Testis (tissue), 3 donors: Measurements from ENCODE around the gene ENTPD7. TPM values are rescaled to one million over a fixed set of nuclear protein-coding genes. Genes with fewer than 3 reads are reported as not detected.

Experiments used
- DNase-seq: peaks from one replicate; pipeline ENCODE4 v3.0.0-alpha.2; 2019
- H3K27ac ChIP-seq, 2 donors: fragments of 200-600 bp; sonication (generic); one replicate each; pipeline ENCODE4 v1.5.1; 2019
- H3K27me3 ChIP-seq: fragments of 200-600 bp; sonication (generic); one replicate; pipeline ENCODE4 v1.5.1; 2019
- H3K36me3 ChIP-seq: fragments of 200-600 bp; sonication (generic); one replicate; pipeline ENCODE4 v1.5.1; 2017; ENCODE audit warnings: low read depth; ENCODE audit errors: missing control alignments
- H3K4me1 ChIP-seq: fragments of 200-600 bp; sonication (generic); one replicate; pipeline ENCODE4 v1.5.1; 2019
- H3K4me3 ChIP-seq, 2 donors: fragments of 200-600 bp; sonication (generic); one replicate each; pipeline ENCODE4 v1.5.1; 2017 to 2019
- H3K9me3 ChIP-seq: fragments of 200-600 bp; sonication (generic); one replicate; pipeline ENCODE4 v1.5.1; 2017
- CTCF ChIP-seq, 3 experiments: fragments of 450-650 bp in 2 of 3; fragments of 200-600 bp in 1 of 3; sonication (generic) in 1 of 3; IDR thresholded peaks; one replicate each; pipeline ENCODE4 v1.5.1; 2016 to 2019; ENCODE audit warnings: antibody characterized with exemption in 3 of 3, mild to moderate bottlenecking in 2 of 3, moderate library complexity in 1 of 3
- POLR2A ChIP-seq: fragments of 450-650 bp; IDR thresholded peaks from one replicate; pipeline ENCODE4 v1.6.1; 2017; ENCODE audit warnings: antibody characterized with exemption, mild to moderate bottlenecking, moderate library complexity
- WGBS, 2 donors: methylation state at CpG; one replicate each; pipeline ENCODE4 v1.1.5; 2018; 5-methylcytosine and 5-hydroxymethylcytosine counted together
- intact Hi-C: fragments of 100-400 bp; cut with DNase I; formaldehyde crosslinking; loops from one replicate; pipeline ENCODE4 v1.15.1; 2023; ENCODE audit warnings: low total_unique reads
- polyA plus RNA-seq: library from polyadenylated mRNA; stranded (reverse); fragments of 350-450 nt; fragmentation: Illumina TruSeq; extraction: RNeasy Lipid Tissue Mini Kit (QIAGEN cat#74804); gene quantifications from one replicate; pipeline ENCODE4 v1.2.3, GENCODE V29; 2014; ENCODE audit warnings: low read depth, low replicate concordance; ENCODE audit not compliant: insufficient read depth
- total RNA-seq, 2 donors: library from RNA; depleted of rRNA; stranded (reverse); fragments of >200 nt; gene quantifications; one replicate each; pipeline ENCODE4 v1.2.3, GENCODE V29; 2016

Gene ENTPD7
- total and polyA plus RNA-seq, 3 donors from 2014 or later: 4.0 to 6.3 (median 5.0) TPM

- H3K27me3 ChIP-seq: no peaks in the 10 kb centered on the region
- TF ChIP-seq CTCF (IDR thresholded peaks at IDR 0.05) (no peak), POLR2A (no peak)
- DNase-seq: no peak
- intact Hi-C loops: no loop called here
- no peaks in the 10 kb centered on the region for H3K4me1 ChIP-seq
- H3K36me3 ChIP-seq: no peaks in the 10 kb centered on the region
- H3K4me3 ChIP-seq: no peak overlapping the region
- H3K9me3 ChIP-seq: no peaks in the 10 kb centered on the region
- no peak overlapping the region for H3K27ac ChIP-seq
- 94 to 100% methylated on average over 1 of the region's 1 CpG for WGBS, 2 donors
Measured at GRCh38 chr10:99689461-99689860, 30.2 kb downstream of the ENTPD7 start.

GRCh38 chr10:99693933-99694583 is 34.7 kb downstream of the ENTPD7 start:
- H3K9me3 ChIP-seq: no peaks in the 10 kb centered on the region
- H3K27me3 ChIP-seq: no peaks in the 10 kb centered on the region
- H3K4me1 ChIP-seq: no peaks in the 10 kb centered on the region
- WGBS, 2 donors: 92% methylated on average over 3 of the region's 3 CpGs
- no peak overlapping the region for H3K27ac ChIP-seq
- no peak for DNase-seq
- TF ChIP-seq CTCF (IDR thresholded peaks at IDR 0.05) (no peak), POLR2A (no peak)
- no peak overlapping the region for H3K4me3 ChIP-seq
- no peaks in the 10 kb centered on the region for H3K36me3 ChIP-seq
- intact Hi-C loops: no loop called here

- no peak for DNase-seq
- TF ChIP-seq POLR2A: no peak
- TF ChIP-seq CTCF (IDR thresholded peaks at IDR 0.05): no peak
- WGBS, 2 donors: 92 to 95% methylated on average over 6 of the region's 6 CpGs
- no peak overlapping the region for H3K4me3 ChIP-seq
- no peaks in the 10 kb centered on the region for H3K4me1 ChIP-seq
- H3K27ac ChIP-seq: no peak overlapping the region
- no peaks in the 10 kb centered on the region for H3K36me3 ChIP-seq
- no peaks in the 10 kb centered on the region for H3K27me3 ChIP-seq
- no peaks in the 10 kb centered on the region for H3K9me3 ChIP-seq
- intact Hi-C loops: no loop called here
Measured at GRCh38 chr10:99695761-99696160, 36.5 kb downstream of the ENTPD7 start.

GRCh38 chr10:99698504-99699080 is 39.3 kb downstream of the ENTPD7 start:
- intact Hi-C loops: no loop called here
- 89 to 93% methylated on average over 8 of the region's 8 CpGs for WGBS, 2 donors

More at GRCh38 chr10:99698504-99699080, 39.3 kb downstream of the ENTPD7 start:
- no peaks in the 10 kb centered on the region for H3K4me1 ChIP-seq
- H3K4me3 ChIP-seq: no peak overlapping the region
- no peaks in the 10 kb centered on the region for H3K36me3 ChIP-seq
- no peaks in the 10 kb centered on the region for H3K27me3 ChIP-seq
- H3K9me3 ChIP-seq: no peaks in the 10 kb centered on the region
- TF ChIP-seq POLR2A (no peak), CTCF (IDR thresholded peaks at IDR 0.05) (no peak)
- DNase-seq: no peak
- no peak overlapping the region for H3K27ac ChIP-seq
